Smooth muscle cell (in vitro differentiated cells): ENCODE data around the gene TSLP. TPM values are rescaled to one million over a fixed set of nuclear protein-coding genes. Genes with fewer than 3 reads are reported as not detected.
A peak's percentile ranks its signal among the peaks of the same experiment; 100 is the strongest.

Source experiments
- DNase-seq: peaks from one replicate; lab custom pipeline; 2025; ENCODE audit not compliant: unreplicated experiment; lab: John Stamatoyannopoulos, UW
- H2AFZ ChIP-seq: fragments of 200-600 bp; sonication (generic); 2 replicates; pipeline ENCODE4 v1.6.0; 2016; ENCODE audit warnings: antibody characterized with exemption, low read depth, mild to moderate bottlenecking
- H3F3A ChIP-seq: fragments of 200-600 bp; sonication (generic); 2 replicates; pipeline ENCODE4 v1.6.0; 2017; ENCODE audit warnings: antibody characterized with exemption, low read depth
- H3K27ac ChIP-seq: fragments of 200-600 bp; sonication (generic); 2 replicates; pipeline ENCODE4 v1.5.1; 2016; ENCODE audit warnings: low read depth, mild to moderate bottlenecking
- H3K27me3 ChIP-seq: fragments of 200-600 bp; sonication (generic); 2 replicates; pipeline ENCODE4 v1.6.1; 2016; ENCODE audit warnings: low read depth, mild to moderate bottlenecking
- H3K36me3 ChIP-seq: fragments of 200-600 bp; sonication (generic); 2 replicates; pipeline ENCODE4 v1.5.1; 2016; ENCODE audit warnings: low read depth
- H3K4me1 ChIP-seq: fragments of 200-600 bp; sonication (generic); 2 replicates; pipeline ENCODE4 v1.5.1; 2016; ENCODE audit warnings: low read depth
- H3K4me2 ChIP-seq: fragments of 200-600 bp; sonication (generic); 2 replicates; pipeline ENCODE4 v1.6.0; 2016; ENCODE audit warnings: mild to moderate bottlenecking
- H3K4me3 ChIP-seq: fragments of 200-600 bp; sonication (generic); 2 replicates; pipeline ENCODE4 v1.5.1; 2016; ENCODE audit warnings: mild to moderate bottlenecking
- H3K79me2 ChIP-seq: fragments of 200-600 bp; sonication (generic); 2 replicates; pipeline ENCODE4 v1.6.0; 2016; ENCODE audit warnings: low read depth, mild to moderate bottlenecking
- H3K9ac ChIP-seq: fragments of 200-600 bp; sonication (generic); 2 replicates; pipeline ENCODE4 v1.6.0; 2016; ENCODE audit warnings: low read depth
- H3K9me3 ChIP-seq: fragments of 200-600 bp; sonication (generic); replicated peaks from 2 replicates; pipeline ENCODE4 v1.5.1; 2016; ENCODE audit warnings: low read depth
- H4K20me1 ChIP-seq: fragments of 200-600 bp; sonication (generic); 2 replicates; pipeline ENCODE4 v1.6.0; 2016; ENCODE audit warnings: low read depth
- WGBS: methylation state at CpG from one replicate; pipeline ENCODE4 v1.1.7; 2016; ENCODE audit warnings: low lambda C conversion rate; 5-methylcytosine and 5-hydroxymethylcytosine counted together
- polyA plus RNA-seq: library from polyadenylated mRNA; unstranded; fragments of >200 nt; fragmentation: Nextera tagmentation; extraction: Ambion mirVana; gene quantifications from 2 replicates; pipeline ENCODE4 v1.2.1, GENCODE V29; 2016
- total RNA-seq: library from RNA; depleted of rRNA; stranded (reverse); fragments of >200 nt; gene quantifications from 2 replicates; pipeline ENCODE4 v1.2.3, GENCODE V29; 2014
- TF ChIP-seq, protein P1 (sequence below): fragments of 200-600 bp; sonication (generic); IDR thresholded peaks from 2 replicates; pipeline ENCODE4 v1.5.1; 2017; ENCODE audit warnings: borderline replicate concordance, mild to moderate bottlenecking, antibody characterized with exemption; ENCODE audit not compliant: insufficient read depth, poor library complexity, severe bottlenecking

TSLP gene
- total and polyA plus RNA-seq, 2 experiments from 2014 or later, result 1.2 to 1.8 TPM

DNA sequence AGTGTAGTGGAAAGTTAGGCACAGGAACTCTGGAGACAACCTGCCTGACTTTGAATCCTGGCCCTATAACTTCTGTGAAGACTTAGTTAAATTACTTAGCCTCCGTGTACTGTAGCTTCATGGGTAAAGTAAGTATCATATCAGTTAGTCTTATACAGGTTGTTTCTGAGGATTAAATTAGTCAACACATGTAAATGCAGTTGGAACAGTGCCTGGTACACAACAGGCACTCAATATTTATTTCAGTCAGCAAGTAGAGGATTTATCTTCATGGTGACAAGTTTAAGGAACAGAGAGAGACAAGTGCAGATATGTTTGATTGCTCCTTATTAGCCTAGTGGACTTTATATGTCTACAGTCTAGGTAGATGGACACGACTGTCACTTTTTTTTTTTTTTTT is 2.7 kb downstream of the TSLP start:
- H3K79me2 ChIP-seq, result no peaks in the 10 kb centered on the region
- H3K4me3 ChIP-seq, result peak overlapping the region; percentile 63
- TF ChIP-seq, protein P1, sequence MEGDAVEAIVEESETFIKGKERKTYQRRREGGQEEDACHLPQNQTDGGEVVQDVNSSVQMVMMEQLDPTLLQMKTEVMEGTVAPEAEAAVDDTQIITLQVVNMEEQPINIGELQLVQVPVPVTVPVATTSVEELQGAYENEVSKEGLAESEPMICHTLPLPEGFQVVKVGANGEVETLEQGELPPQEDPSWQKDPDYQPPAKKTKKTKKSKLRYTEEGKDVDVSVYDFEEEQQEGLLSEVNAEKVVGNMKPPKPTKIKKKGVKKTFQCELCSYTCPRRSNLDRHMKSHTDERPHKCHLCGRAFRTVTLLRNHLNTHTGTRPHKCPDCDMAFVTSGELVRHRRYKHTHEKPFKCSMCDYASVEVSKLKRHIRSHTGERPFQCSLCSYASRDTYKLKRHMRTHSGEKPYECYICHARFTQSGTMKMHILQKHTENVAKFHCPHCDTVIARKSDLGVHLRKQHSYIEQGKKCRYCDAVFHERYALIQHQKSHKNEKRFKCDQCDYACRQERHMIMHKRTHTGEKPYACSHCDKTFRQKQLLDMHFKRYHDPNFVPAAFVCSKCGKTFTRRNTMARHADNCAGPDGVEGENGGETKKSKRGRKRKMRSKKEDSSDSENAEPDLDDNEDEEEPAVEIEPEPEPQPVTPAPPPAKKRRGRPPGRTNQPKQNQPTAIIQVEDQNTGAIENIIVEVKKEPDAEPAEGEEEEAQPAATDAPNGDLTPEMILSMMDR, result no peak
- peak overlapping the region; percentile 93 for H3K4me2 ChIP-seq
- H3K4me1 ChIP-seq, result peaks cover 7% of the 10 kb centered on the region
- no peaks in the 10 kb centered on the region for H3K36me3 ChIP-seq
- DNase-seq, result no peak
- H3K27ac ChIP-seq, result no peak overlapping the region
- H3K9ac ChIP-seq, result no peak overlapping the region
- peak overlapping the region; percentile 95 for H2AFZ ChIP-seq
- H3K9me3 ChIP-seq, result no peaks in the 10 kb centered on the region
- 80% methylated on average over 2 of the region's 2 CpGs for WGBS
- peaks cover 4% of the 10 kb centered on the region for H3F3A ChIP-seq
- peaks cover 49% of the 10 kb centered on the region for H3K27me3 ChIP-seq
- no peaks in the 10 kb centered on the region for H4K20me1 ChIP-seq

DNA sequence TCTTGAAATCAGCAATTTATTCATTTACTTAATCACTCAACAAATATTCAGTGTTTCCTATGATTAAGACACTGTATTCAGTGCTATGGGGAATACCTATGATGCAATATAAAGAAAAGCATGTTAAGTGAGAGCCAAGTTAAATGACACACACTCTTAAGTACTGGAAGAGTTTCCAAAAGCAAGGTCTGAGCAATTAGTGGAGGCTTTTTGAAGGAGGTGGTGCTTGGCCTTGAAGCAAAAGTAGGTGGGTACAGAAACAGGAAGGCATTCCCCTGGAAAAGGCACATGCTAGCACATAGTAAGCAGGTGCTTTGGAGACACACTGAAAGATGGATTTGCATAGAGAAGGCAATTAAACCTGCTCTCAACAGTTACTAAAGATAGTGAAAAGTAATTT is 4.0 kb downstream of the TSLP start:
- no peak overlapping the region for H3K9ac ChIP-seq
- peaks cover 4% of the 10 kb centered on the region for H3F3A ChIP-seq
- DNase-seq, result no peak
- no peaks in the 10 kb centered on the region for H4K20me1 ChIP-seq
- no peak overlapping the region for H2AFZ ChIP-seq
- no peaks in the 10 kb centered on the region for H3K36me3 ChIP-seq
- TF ChIP-seq, protein P1, result no peak
- no peak overlapping the region for H3K4me2 ChIP-seq
- no peaks in the 10 kb centered on the region for H3K79me2 ChIP-seq
- H3K4me3 ChIP-seq, result no peak overlapping the region
- no peak overlapping the region for H3K27ac ChIP-seq
- H3K9me3 ChIP-seq, result no peaks in the 10 kb centered on the region
- peaks cover 7% of the 10 kb centered on the region for H3K4me1 ChIP-seq
- peaks cover 36% of the 10 kb centered on the region for H3K27me3 ChIP-seq

DNA sequence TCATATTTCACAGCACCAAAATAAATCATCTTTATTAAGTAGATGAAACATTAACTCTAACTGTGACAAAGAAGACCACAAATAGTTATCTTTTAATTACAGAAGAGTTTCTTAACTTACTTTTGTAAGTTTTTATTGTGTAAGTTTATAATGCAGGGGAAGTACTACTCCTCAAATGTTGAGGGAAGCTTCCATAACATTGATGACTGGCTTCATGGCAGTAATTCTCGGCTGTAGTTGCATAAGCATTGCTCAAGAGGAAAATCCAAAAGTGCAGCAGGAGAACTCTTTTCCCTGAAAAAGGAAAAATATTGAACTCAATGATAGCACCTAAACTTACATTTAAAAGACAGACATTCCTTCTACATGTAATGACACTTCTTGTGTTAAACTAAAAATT is 4.6 kb downstream of the TSLP start:
- 80% methylated on average over 1 of the region's 1 CpG for WGBS

DNA sequence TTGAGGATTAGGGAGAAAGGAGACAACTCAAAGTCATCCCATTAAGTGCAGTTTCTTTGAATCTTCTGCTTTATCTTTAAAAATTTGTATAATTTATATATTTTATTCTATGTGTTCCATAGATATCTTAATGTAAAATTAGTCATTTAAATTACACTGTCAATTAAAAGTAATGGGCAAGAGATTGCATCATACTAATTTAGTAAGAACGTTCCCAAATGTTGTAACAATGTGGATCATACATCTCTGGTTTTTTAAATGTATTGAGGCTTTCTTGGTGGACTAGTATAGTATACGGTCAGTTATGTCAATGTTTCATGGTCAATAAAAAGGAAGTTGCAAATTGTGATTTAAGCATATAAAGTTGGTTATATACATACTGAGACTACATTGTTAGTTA is 6.2 kb downstream of the TSLP start:
- Histone ChIP-seq H4K20me1 (no peaks in the 10 kb centered on the region), H3K9ac (no peak overlapping the region), H3K9me3 (no peaks in the 10 kb centered on the region)

More for the DNA sequence above, 4.6 kb downstream of the TSLP start:
- TF ChIP-seq, protein P1, result no peak
- no peak for DNase-seq
- H4K20me1 ChIP-seq, result no peaks in the 10 kb centered on the region
- no peak overlapping the region for H3K27ac ChIP-seq
- H3K9ac ChIP-seq, result no peak overlapping the region
- no peak overlapping the region for H3K4me3 ChIP-seq
- H3K79me2 ChIP-seq, result no peaks in the 10 kb centered on the region
- no peak overlapping the region for H2AFZ ChIP-seq
- H3F3A ChIP-seq, result peaks cover 4% of the 10 kb centered on the region
- no peaks in the 10 kb centered on the region for H3K36me3 ChIP-seq
- no peaks in the 10 kb centered on the region for H3K9me3 ChIP-seq
- peaks cover 36% of the 10 kb centered on the region for H3K27me3 ChIP-seq
- no peak overlapping the region for H3K4me2 ChIP-seq
- peaks cover 7% of the 10 kb centered on the region for H3K4me1 ChIP-seq

More for the DNA sequence above, 6.2 kb downstream of the TSLP start:
- Histone ChIP-seq H3K27me3 (peaks cover 22% of the 10 kb centered on the region), H2AFZ (no peak overlapping the region), H3F3A (peaks cover 2% of the 10 kb centered on the region), H3K4me1 (peaks cover 7% of the 10 kb centered on the region), H3K27ac (no peak overlapping the region), H3K4me2 (no peak overlapping the region), H3K79me2 (no peaks in the 10 kb centered on the region), H3K36me3 (no peaks in the 10 kb centered on the region), H3K4me3 (no peak overlapping the region)
- TF ChIP-seq, protein P1, result no peak
- 83% methylated on average over 2 of the region's 2 CpGs for WGBS
- no peak for DNase-seq
